H1 (cell line): Measurements from ENCODE around the gene BRPF3. TPM values are rescaled to one million over a fixed set of nuclear protein-coding genes. Genes with fewer than 3 reads are reported as not detected.

ENCODE experiments used
- CTCF ChIA-PET: fragments of 300-600 bp; sonication (Branson Sonifier 250); formaldehyde crosslinking; loops from one replicate; lab custom pipeline; 2021; ENCODE audit not compliant: partially characterized antibody; lab: Charles Lee
- POLR2A ChIA-PET: fragments of 300-600 bp; sonication (Branson Sonifier 250); formaldehyde crosslinking; loops from one replicate; lab custom pipeline; 2021; ENCODE audit warnings: inconsistent platforms; ENCODE audit not compliant: partially characterized antibody; lab: Charles Lee
- DNase-seq, 2 experiments: peaks; one replicate each; pipeline versions ENCODE4 v3.0.0 to v3.0.0-alpha.2; 2010 to 2022; ENCODE audit warnings: low spot score in 2 of 2, low read depth in 1 of 2, mixed read lengths in 1 of 2
- FAIRE-seq: peaks from 2 replicates; lab custom pipeline; 2011; peaks lifted over from hg19 to GRCh38; lab: Jason Lieb, UNC
- H2AFZ ChIP-seq: 2 replicates; pipeline ENCODE4 v1.8.1; 2012; ENCODE audit warnings: low read length, inconsistent platforms
- H2AK5ac ChIP-seq: 2 replicates; pipeline ENCODE4 v1.6.1; 2013; ENCODE audit warnings: low read depth, low read length
- H2BK120ac ChIP-seq: replicated peaks from 2 replicates; pipeline ENCODE3; 2013; ENCODE audit warnings: low read depth, low read length, inconsistent platforms
- H2BK12ac ChIP-seq: 2 replicates; pipeline ENCODE4 v1.6.1; 2013; ENCODE audit warnings: low read depth, low read length
- H2BK15ac ChIP-seq: 2 replicates; pipeline ENCODE4 v1.6.1; 2013; ENCODE audit warnings: low read length
- H2BK20ac ChIP-seq: 2 replicates; pipeline ENCODE4 v1.6.1; 2013; ENCODE audit warnings: low read length
- H2BK5ac ChIP-seq: 2 replicates; pipeline ENCODE4 v1.6.1; 2013; ENCODE audit warnings: low read depth, low read length
- H3K14ac ChIP-seq: 2 replicates; pipeline ENCODE4 v1.6.1; 2013; ENCODE audit warnings: inconsistent platforms; ENCODE audit not compliant: insufficient read length
- H3K18ac ChIP-seq: 2 replicates; pipeline ENCODE4 v1.6.1; 2013; ENCODE audit warnings: low read length; ENCODE audit errors: extremely low read depth
- H3K23ac ChIP-seq: 2 replicates; pipeline ENCODE4 v1.6.1; 2013; ENCODE audit warnings: inconsistent platforms; ENCODE audit not compliant: insufficient read length
- H3K23me2 ChIP-seq: 2 replicates; pipeline ENCODE4 v1.6.1; 2013; ENCODE audit warnings: low read depth, low read length
- H3K27ac ChIP-seq: 2 replicates; pipeline ENCODE4 v1.6.1; 2011; ENCODE audit warnings: low read depth, low read length, inconsistent platforms
- H3K27me3 ChIP-seq, 4 experiments: replicated peaks in 1 of 4; 1 replicate in 1 of 4; 2 replicates in 3 of 4; pipeline versions ENCODE4 v1.6.1 to v1.8.1; 2011 to 2013; ENCODE audit warnings: low read length in 3 of 4, mild to moderate bottlenecking in 3 of 4, inconsistent platforms in 2 of 4, mixed read lengths in 2 of 4, moderate library complexity in 1 of 4; ENCODE audit not compliant: control insufficient read depth in 3 of 4, insufficient read depth in 3 of 4; ENCODE audit errors: extremely low read depth in 1 of 4
- H3K36me3 ChIP-seq, 4 experiments: 2 replicates each; pipeline versions ENCODE4 v1.6.1 to v1.8.1; 2011 to 2013; ENCODE audit warnings: mild to moderate bottlenecking in 4 of 4, low read length in 3 of 4, moderate library complexity in 2 of 4, control low read depth in 1 of 4, inconsistent platforms in 1 of 4; ENCODE audit not compliant: insufficient read depth in 4 of 4, control insufficient read depth in 2 of 4
- H3K4ac ChIP-seq: replicated peaks from 2 replicates; pipeline ENCODE3; 2013; ENCODE audit warnings: low read length, low read depth, mixed read lengths, inconsistent platforms; ENCODE audit not compliant: insufficient read length
- H3K4me1 ChIP-seq, 4 experiments: replicated peaks in 1 of 4; 1 replicate in 1 of 4; 2 replicates in 3 of 4; pipeline versions ENCODE4 v1.6.1 to v1.8.1; 2011 to 2013; ENCODE audit warnings: low read length in 3 of 4, inconsistent platforms in 2 of 4, mixed read lengths in 1 of 4; ENCODE audit not compliant: insufficient read depth in 4 of 4, control insufficient read depth in 3 of 4
- H3K4me2 ChIP-seq, 2 experiments: 2 replicates each; pipeline versions ENCODE4 v1.6.1 to v1.8.1; 2011 to 2013; ENCODE audit warnings: low read depth in 2 of 2, low read length in 2 of 2, control low read depth in 1 of 2, inconsistent platforms in 1 of 2, mild to moderate bottlenecking in 1 of 2; ENCODE audit not compliant: insufficient read depth in 1 of 2
- H3K4me3 ChIP-seq, 4 experiments: fragments of 200-600, 300-600 bp in 1 of 4; sonication (generic), shearing (Covaris generic), sonication (Bioruptor Twin) in 1 of 4; 2 replicates each; pipeline versions ENCODE4 v1.5.1 to v1.8.1; 2011 to 2016; ENCODE audit warnings: low read length in 4 of 4, low read depth in 3 of 4, control low read depth in 2 of 4, inconsistent platforms in 2 of 4, mild to moderate bottlenecking in 2 of 4, mixed read lengths in 1 of 4, moderate library complexity in 1 of 4; ENCODE audit not compliant: insufficient read depth in 2 of 4; ENCODE audit errors: extremely low read depth in 1 of 4
- H3K56ac ChIP-seq: replicated peaks from 2 replicates; pipeline ENCODE3; 2013; ENCODE audit warnings: low read depth, mild to moderate bottlenecking, mixed read lengths, low read length, inconsistent platforms; ENCODE audit not compliant: insufficient read length
- H3K79me1 ChIP-seq: 2 replicates; pipeline ENCODE4 v1.6.1; 2013; ENCODE audit warnings: low read depth, low read length, control low read depth
- H3K79me2 ChIP-seq, 2 experiments: 2 replicates each; pipeline versions ENCODE4 v1.6.1 to v1.8.1; 2012 to 2013; ENCODE audit warnings: low read length in 2 of 2, mild to moderate bottlenecking in 2 of 2, inconsistent platforms in 1 of 2; ENCODE audit not compliant: insufficient read depth in 2 of 2, control insufficient read depth in 1 of 2
- H3K9ac ChIP-seq, 4 experiments: replicated peaks in 1 of 4; 1 replicate in 1 of 4; 2 replicates in 3 of 4; pipeline versions ENCODE4 v1.6.1 to v1.8.1; 2011 to 2013; ENCODE audit warnings: low read depth in 3 of 4, low read length in 3 of 4, control low read depth in 2 of 4, mild to moderate bottlenecking in 2 of 4, moderate library complexity in 2 of 4, inconsistent platforms in 1 of 4; ENCODE audit errors: extremely low read depth in 1 of 4
- H3K9me3 ChIP-seq, 2 experiments: 2 replicates each; pipeline versions ENCODE4 v1.6.1 to v1.8.1; 2012 to 2013; ENCODE audit warnings: mild to moderate bottlenecking in 2 of 2, moderate library complexity in 2 of 2, control low read depth in 1 of 2, inconsistent platforms in 1 of 2, low read depth in 1 of 2, low read length in 1 of 2, mixed read lengths in 1 of 2; ENCODE audit not compliant: insufficient read depth in 2 of 2
- H4K20me1 ChIP-seq, 2 experiments: replicated peaks in 1 of 2; 2 replicates each; pipeline versions ENCODE3 to v1.8.1; 2011 to 2013; ENCODE audit warnings: inconsistent platforms in 2 of 2, low read length in 2 of 2, mild to moderate bottlenecking in 1 of 2; ENCODE audit not compliant: insufficient read depth in 2 of 2, control insufficient read depth in 1 of 2
- H4K5ac ChIP-seq: 2 replicates; pipeline ENCODE4 v1.6.1; 2013; ENCODE audit warnings: low read length, low read depth, mixed read lengths, inconsistent platforms; ENCODE audit not compliant: insufficient read length
- H4K8ac ChIP-seq: 2 replicates; pipeline ENCODE4 v1.8.0; 2013; ENCODE audit warnings: mild to moderate bottlenecking, moderate library complexity, low read length, inconsistent platforms; ENCODE audit not compliant: insufficient read depth; ENCODE audit errors: extremely low read depth
- H4K91ac ChIP-seq: replicated peaks from 2 replicates; pipeline ENCODE3; 2013; ENCODE audit warnings: low read length, mixed read lengths, inconsistent platforms; ENCODE audit not compliant: insufficient read length
- EGR1 ChIP-seq: IDR thresholded peaks from 2 replicates; pipeline ENCODE4 v1.6.1; 2011; ENCODE audit warnings: low read depth, low read length, borderline replicate concordance
- EZH2 ChIP-seq: fragments of 200-600 bp; sonication (generic); IDR thresholded peaks from 2 replicates; pipeline ENCODE4 v1.7.1; 2012; ENCODE audit warnings: low read depth, mild to moderate bottlenecking, moderate library complexity, low read length, inconsistent platforms; ENCODE audit not compliant: severe bottlenecking
- GTF2F1 ChIP-seq: IDR thresholded peaks from 2 replicates; pipeline ENCODE4 v1.6.1; 2012; ENCODE audit warnings: low read depth, low read length, improper control_type of control experiment, borderline replicate concordance
- JUN ChIP-seq: IDR thresholded peaks from 2 replicates; pipeline ENCODE4 v1.6.1; 2011; ENCODE audit warnings: low read depth, mild to moderate bottlenecking, improper control_type of control experiment, low read length
- JUND ChIP-seq: IDR thresholded peaks from 2 replicates; pipeline ENCODE4 v1.6.1; 2011; ENCODE audit warnings: mild to moderate bottlenecking, improper control_type of control experiment, low read length
- MAX ChIP-seq: IDR thresholded peaks from 2 replicates; pipeline ENCODE4 v1.6.1; 2012; ENCODE audit warnings: inconsistent platforms
- NRF1 ChIP-seq: IDR thresholded peaks from 2 replicates; pipeline ENCODE4 v1.6.1; 2011; ENCODE audit warnings: mild to moderate bottlenecking, low read depth, low read length, improper control_type of control experiment
- PHF8 ChIP-seq: fragments of 200-600 bp; sonication (generic); conservative IDR thresholded peaks from 2 replicates; pipeline ENCODE4 v1.7.1; 2012; ENCODE audit warnings: low read depth, mild to moderate bottlenecking, inconsistent platforms, low read length, moderate library complexity
- POLR2A ChIP-seq, 2 experiments: IDR thresholded peaks; 1 replicate in 1 of 2; 2 replicates in 1 of 2; pipeline ENCODE4 v1.6.1; 2011; ENCODE audit warnings: low read depth in 2 of 2, low read length in 2 of 2, mild to moderate bottlenecking in 2 of 2; ENCODE audit errors: control extremely low read depth in 1 of 2
- SIN3A ChIP-seq, 2 experiments: IDR thresholded peaks in 1 of 2; conservative IDR thresholded peaks in 1 of 2; 2 replicates each; pipeline ENCODE4 v1.6.1; 2011 to 2012; ENCODE audit warnings: low read length in 2 of 2, improper control_type of control experiment in 1 of 2, low read depth in 1 of 2, mild to moderate bottlenecking in 1 of 2
- SUZ12 ChIP-seq: fragments of 200-600 bp; sonication (generic); IDR thresholded peaks from 2 replicates; pipeline ENCODE4 v1.6.1; 2012; ENCODE audit warnings: mild to moderate bottlenecking, inconsistent platforms, low read length, moderate library complexity, mixed read lengths
- YY1 ChIP-seq: IDR thresholded peaks from 2 replicates; pipeline ENCODE4 v1.6.1; 2011; ENCODE audit warnings: low read depth, mild to moderate bottlenecking, low read length
- WGBS, 2 experiments: shearing (Covaris generic) in 1 of 2; methylation state at CpG; one replicate each; pipeline versions ENCODE4 v1.1.6 to v1.1.7; 2013 to 2015; ENCODE audit warnings: low lambda C conversion rate in 2 of 2, mixed read lengths in 2 of 2, inconsistent platforms in 1 of 2, low coverage in 1 of 2, missing lambda C conversion rate in 1 of 2; ENCODE audit not compliant: insufficient replicate concordance in 2 of 2, insufficient coverage in 1 of 2, insufficient read length in 1 of 2; ENCODE audit errors: extremely low coverage in 1 of 2, missing lambda C conversion rate in 1 of 2; 5-methylcytosine and 5-hydroxymethylcytosine counted together
- polyA plus RNA-seq, 7 experiments: library from polyadenylated mRNA; depleted of rRNA in 3 of 7; stranded (reverse) in 5 of 7; unstranded in 2 of 7; fragments of >200 nt in 5 of 7; fragments of 200-250 nt in 2 of 7; gene quantifications; 1 replicate in 5 of 7; 2 replicates in 1 of 7; 4 replicates in 1 of 7; pipeline versions ENCODE4 v1.2.1 to v1.2.3, GENCODE V29; 2011 to 2013; ENCODE audit warnings: missing spikeins in 2 of 7, mixed read lengths in 2 of 7
- total RNA-seq: library from RNA; stranded (reverse); fragmentation: NEBNext Ultra II Directional; extraction: Animal tissue kit (Norgen Biotek cat#: 25700); gene quantifications from 2 replicates; pipeline ENCODE4 v1.2.1, GENCODE V29; 2021

The BRPF3 gene
- total and polyA plus RNA-seq, 2 of the 8 experiments (the other 6 are each of a cell fraction or from before 2014, with no cell fraction given), result 26.0 to 37.5 TPM

DNA sequence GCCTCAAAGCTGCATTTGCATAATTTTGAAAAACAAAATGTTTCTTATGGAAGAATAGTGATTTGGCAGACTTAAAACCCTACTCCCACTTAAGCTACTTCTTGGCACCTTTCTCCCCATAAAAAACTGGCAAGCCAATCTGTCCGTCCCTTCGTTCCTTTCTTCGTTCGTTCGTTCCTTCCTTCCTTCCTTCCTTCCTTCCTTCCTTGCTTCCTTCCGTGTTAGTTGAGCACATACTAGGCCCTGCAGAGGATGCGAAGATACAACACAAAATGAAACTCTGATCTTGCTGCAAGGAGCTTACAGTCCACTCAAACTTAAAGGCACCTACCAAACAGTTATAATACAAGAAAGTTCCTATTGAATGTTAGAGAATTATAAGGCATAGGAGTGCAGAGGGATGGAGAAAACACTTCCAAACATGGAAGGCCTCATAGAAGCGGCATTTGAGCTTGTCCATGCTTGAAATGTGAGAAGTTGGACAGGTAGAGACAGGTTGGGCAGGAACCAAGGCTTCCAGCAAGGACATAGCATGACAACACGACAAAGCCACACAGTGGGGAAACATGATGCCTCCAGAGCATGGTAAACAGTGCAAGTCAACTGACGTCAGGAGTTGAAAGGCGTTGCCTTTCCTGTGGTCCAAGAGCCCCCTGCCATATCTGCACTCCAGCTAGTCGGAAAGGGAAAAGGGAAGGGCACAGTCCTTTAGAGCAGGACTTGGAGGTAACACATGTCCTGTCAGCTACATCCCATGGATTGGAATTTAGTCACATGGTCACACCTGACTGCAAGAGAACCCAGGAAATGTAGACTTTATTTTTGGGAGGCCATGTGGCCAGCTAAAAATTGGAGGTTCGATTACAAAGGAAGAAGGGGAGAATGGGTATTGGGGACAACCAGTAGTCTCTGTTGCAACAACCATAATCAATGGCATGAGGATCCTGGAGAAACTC is 80.3 kb downstream of the BRPF3 start:
- no peak overlapping the region for H4K91ac ChIP-seq
- 88% methylated on average over 13 of the region's 13 CpGs; no CpG with 5 or more reads in 1 of the 2 experiments for WGBS, 2 experiments
- no peak overlapping the region for H3K4me2 ChIP-seq
- H3K18ac ChIP-seq, result no peak overlapping the region
- no peak overlapping the region for H4K5ac ChIP-seq
- no peaks in the 10 kb centered on the region; a peak in 1 of 8 replicates for H3K36me3 ChIP-seq
- no peaks in the 10 kb centered on the region for H3K79me2 ChIP-seq
- no peak overlapping the region for H2BK5ac ChIP-seq
- no peak overlapping the region for H3K4ac ChIP-seq
- no peak overlapping the region for H3K4me3 ChIP-seq
- no peaks in the 10 kb centered on the region for H3K27me3 ChIP-seq
- no peak for DNase-seq
- H2BK15ac ChIP-seq, result no peak overlapping the region
- H3K23me2 ChIP-seq, result no peaks in the 10 kb centered on the region
- no peaks in the 10 kb centered on the region for H3K79me1 ChIP-seq
- no peaks in the 10 kb centered on the region for H3K4me1 ChIP-seq
- no peak overlapping the region for H3K9ac ChIP-seq
- H4K20me1 ChIP-seq, result no peaks in the 10 kb centered on the region
- no peak overlapping the region for H2AFZ ChIP-seq
- no peak for FAIRE-seq
- no peak overlapping the region for H2BK12ac ChIP-seq
- H3K23ac ChIP-seq, result no peak overlapping the region
- no peak overlapping the region for H3K14ac ChIP-seq
- H3K56ac ChIP-seq, result no peak overlapping the region
- no peaks in the 10 kb centered on the region for H3K9me3 ChIP-seq
- no peak overlapping the region for H2BK120ac ChIP-seq
- ChIA-PET CTCF (interaction anchor here (1.2 to 2.7 kb wide), 3 partner anchors 9 to 26 kb away, joined by 4 to 9 read pairs (median 5); no protein-coding TSS in a partner anchor), POLR2A (no interaction called here)
- no peak overlapping the region for H4K8ac ChIP-seq
- no peak overlapping the region for H3K27ac ChIP-seq
- no peak overlapping the region for H2AK5ac ChIP-seq
- H2BK20ac ChIP-seq, result no peak overlapping the region
- TF ChIP-seq MAX (no peak), EZH2 (no peak), JUND (no peak), SIN3A (conservative IDR thresholded peaks at IDR 0.05 in 1 of 2, IDR thresholded peaks at IDR 0.05 in 1 of 2; ENCODE audit: low read depth in 1 of 2, low read length in 2 of 2) (no peak), GTF2F1 (no peak), SUZ12 (no peak), JUN (no peak), YY1 (no peak), NRF1 (no peak), POLR2A (IDR thresholded peaks at IDR 0.05; ENCODE audit: control extremely low read depth in 1 of 2, low read depth in 2 of 2, low read length in 2 of 2) (no peak), PHF8 (no peak), EGR1 (no peak)
